BJ (cell line): ENCODE measurements around the gene C12orf75. TPM values are rescaled to one million over a fixed set of nuclear protein-coding genes. Genes with fewer than 3 reads are reported as not detected.

Experiments used
- CTCF ChIA-PET: fragments of 350-600 bp; formaldehyde crosslinking; extraction: SDS; loops from one replicate; lab custom pipeline; 2021; ENCODE audit warnings: antibody characterized with exemption, inconsistent platforms; lab: Yijun Ruan, JAX
- POLR2A ChIA-PET: fragments of 300-600 bp; sonication (Branson Sonifier 250); formaldehyde crosslinking; extraction: SDS; loops from one replicate; lab custom pipeline; 2021; ENCODE audit warnings: antibody characterized with exemption; lab: Charles Lee
- DNase-seq: peaks from one replicate; pipeline ENCODE4 v3.0.0-alpha.2; 2011; ENCODE audit warnings: low read depth
- H3K27me3 ChIP-seq: 2 replicates; pipeline ENCODE4 v1.6.0; 2011; ENCODE audit warnings: low read length; ENCODE audit not compliant: control insufficient read depth, insufficient read depth
- H3K36me3 ChIP-seq: 2 replicates; pipeline ENCODE4 v1.5.1; 2011; ENCODE audit warnings: low read length; ENCODE audit not compliant: control insufficient read depth, insufficient read depth
- H3K4me3 ChIP-seq: 2 replicates; pipeline ENCODE4 v1.5.1; 2011; ENCODE audit warnings: low read depth, mild to moderate bottlenecking, control low read depth, low read length
- CTCF ChIP-seq: IDR thresholded peaks from 2 replicates; pipeline ENCODE4 v1.5.1; 2011; ENCODE audit warnings: low read depth, mild to moderate bottlenecking, control low read depth, inconsistent platforms, low read length, moderate library complexity; ENCODE audit not compliant: insufficient read depth
- polyA minus RNA-seq: library from RNA; depleted of rRNA, polyadenylated mRNA; stranded (reverse); fragments of >200 nt; gene quantifications from 2 replicates; pipeline ENCODE4 v1.2.3, GENCODE V29; 2011; rRNA and poly(A)+ RNA removed
- polyA plus RNA-seq: library from polyadenylated mRNA; depleted of rRNA; stranded (reverse); fragments of >200 nt; gene quantifications from 2 replicates; pipeline ENCODE4 v1.2.3, GENCODE V29; 2011; rRNA removed

The C12orf75 gene
- polyA plus RNA-seq (365 and 674 TPM in 2 replicates), polyA minus RNA-seq (66.1 and 73.6 TPM in 2 replicates)

GRCh38 chr12:105330283-105330930 lies at the start of gene C12orf75:
Gene C12orf75 (plus strand): TSS chr12:105330691. CDS start chr12:105330892, 201 bp downstream.
- no peak for TF ChIP-seq CTCF
- DNase-seq = no peak
- Histone ChIP-seq H3K27me3 (no peaks in the 10 kb centered on the region), H3K4me3 (peak within 1 kb of the TSS; percentile 95), H3K36me3 (no peaks in the 10 kb centered on the region)
- CTCF ChIA-PET = interaction anchor here (0.6 to 1.7 kb wide), 3 partner anchors 10 to 53 kb away, joined by 3 to 5 read pairs (median 4); no protein-coding TSS in a partner anchor
- POLR2A ChIA-PET = interaction anchor here (0.6 to 0.7 kb wide), 2 partner anchors 104 to 131 kb away, joined by 3 read pairs; no protein-coding TSS in a partner anchor

GRCh38 chr12:105280966-105281693 lies 49.4 kb upstream of the C12orf75 start:
- CTCF ChIA-PET = interaction anchor here (0.9 kb wide), 1 partner anchor 25 kb away, joined by 3 read pairs; no protein-coding TSS in a partner anchor
- POLR2A ChIA-PET = no interaction called here
- DNase-seq = no peak
- H3K4me3 ChIP-seq = no peak overlapping the region
- no peak for TF ChIP-seq CTCF
- H3K27me3 ChIP-seq = no peaks in the 10 kb centered on the region
- H3K36me3 ChIP-seq = no peaks in the 10 kb centered on the region

GRCh38 chr12:105281694-105282049 lies 48.8 kb upstream of the C12orf75 start:
- H3K36me3 ChIP-seq = no peaks in the 10 kb centered on the region
- ChIA-PET CTCF (interaction anchor here (0.9 kb wide), 1 partner anchor 25 kb away, joined by 3 read pairs; no protein-coding TSS in a partner anchor), POLR2A (no interaction called here)
- TF ChIP-seq CTCF = no peak
- H3K4me3 ChIP-seq = no peak overlapping the region
- no peak for DNase-seq
- no peaks in the 10 kb centered on the region for H3K27me3 ChIP-seq

GRCh38 chr12:105285378-105285777 lies 45.1 kb upstream of the C12orf75 start:
- Histone ChIP-seq H3K36me3 (no peaks in the 10 kb centered on the region), H3K4me3 (no peak overlapping the region), H3K27me3 (no peaks in the 10 kb centered on the region)
- no peak for TF ChIP-seq CTCF
- CTCF ChIA-PET = interaction anchor here (1.6 kb wide), 1 partner anchor 12 kb away, joined by 4 read pairs; no protein-coding TSS in a partner anchor
- POLR2A ChIA-PET = no interaction called here
- no peak for DNase-seq

- H3K4me3 ChIP-seq = no peak overlapping the region
- DNase-seq = no peak
- CTCF ChIA-PET = interaction anchor here (0.9 kb wide), 1 partner anchor 9 kb away, joined by 3 read pairs; no protein-coding TSS in a partner anchor
- POLR2A ChIA-PET = no interaction called here
- H3K27me3 ChIP-seq = no peaks in the 10 kb centered on the region
- no peak for TF ChIP-seq CTCF
- no peaks in the 10 kb centered on the region for H3K36me3 ChIP-seq
These were observed 43.1 kb upstream of the C12orf75 start for GRCh38 chr12:105287408-105287807.
